HepG2 (cell line): ENCODE data around the gene CD8A. TPM values are rescaled to one million over a fixed set of nuclear protein-coding genes. Genes with fewer than 3 reads are reported as not detected.

Source experiments
- ATAC-seq: fragments of 200-7000 bp; cut with Tn5 transposase; 3 replicates; pipeline ENCODE4 v1.9.1; 2020; ENCODE audit warnings: mild to moderate bottlenecking, moderate library complexity
- BruUV-seq: library from RNA; stranded (reverse); fragments of 400-500 nt; replicated peaks from 2 replicates; lab custom pipeline; 2021; lab: Mats Ljungman, UMichigan
- CTCF ChIA-PET: fragments of 300-600 bp; formaldehyde crosslinking; extraction: SDS; loops from one replicate; lab custom pipeline; 2021; ENCODE audit warnings: low total read pairs, inconsistent platforms, low intra/inter-chr PET ratio; lab: Yijun Ruan, JAX
- POLR2A ChIA-PET: fragments of 350-600 bp; sonication (Branson Sonifier 250); formaldehyde crosslinking; loops from one replicate; lab custom pipeline; 2020; ENCODE audit warnings: antibody characterized with exemption, inconsistent platforms; lab: Yijun Ruan, JAX
- DNase-seq: peaks from one replicate; pipeline ENCODE4 v3.0.0-alpha.2; 2015; ENCODE audit warnings: low spot score
- FAIRE-seq: peaks from 3 replicates; lab custom pipeline; 2011; peaks lifted over from hg19 to GRCh38; lab: Jason Lieb, UNC
- H2AFZ ChIP-seq: one replicate; pipeline ENCODE4 v1.6.1; 2011; ENCODE audit warnings: low read length, inconsistent platforms
- H3K27ac ChIP-seq: fragments of 300-600 bp; 3 replicates; pipeline ENCODE4 v1.8.0; 2011; ENCODE audit warnings: mixed run types, mild to moderate bottlenecking, mixed read lengths, low read length, inconsistent platforms; ENCODE audit not compliant: insufficient read depth; ENCODE audit errors: extremely low read length
- H3K27me3 ChIP-seq, 2 experiments: fragments of 200-600 bp in 1 of 2; 2 replicates in 1 of 2; 3 replicates in 1 of 2; pipeline versions ENCODE4 v1.6.0 to v1.8.0; 2011; ENCODE audit warnings: low read length in 2 of 2, mild to moderate bottlenecking in 2 of 2, moderate library complexity in 2 of 2, inconsistent platforms in 1 of 2; ENCODE audit not compliant: insufficient read depth in 2 of 2, control insufficient read depth in 1 of 2
- H3K36me3 ChIP-seq, 2 experiments: fragments of 200-600 bp in 1 of 2; replicated peaks in 1 of 2; 2 replicates in 1 of 2; 3 replicates in 1 of 2; pipeline versions ENCODE4 v1.5.1 to v1.8.0; 2011; ENCODE audit warnings: low read length in 2 of 2, inconsistent platforms in 1 of 2; ENCODE audit not compliant: insufficient read depth in 2 of 2, control insufficient read depth in 1 of 2
- H3K4me1 ChIP-seq: 2 replicates; pipeline ENCODE4 v1.5.1; 2012; ENCODE audit warnings: low read length, inconsistent platforms; ENCODE audit not compliant: insufficient read depth
- H3K4me2 ChIP-seq: 2 replicates; pipeline ENCODE4 v1.6.0; 2011; ENCODE audit warnings: low read depth, low read length, inconsistent platforms
- H3K4me3 ChIP-seq, 3 experiments: fragments of 200-600 bp in 1 of 3; sonication (generic), shearing (Covaris generic) in 1 of 3; replicated peaks in 1 of 3; 2 replicates each; pipeline ENCODE4 v1.5.1; 2011 to 2016; ENCODE audit warnings: low read length in 3 of 3, inconsistent platforms in 2 of 3, low read depth in 2 of 3, mild to moderate bottlenecking in 2 of 3, control low read depth in 1 of 3, mixed read lengths in 1 of 3; ENCODE audit not compliant: insufficient read depth in 1 of 3
- H3K79me2 ChIP-seq: one replicate; pipeline ENCODE4 v1.6.1; 2011; ENCODE audit warnings: low read length, inconsistent platforms; ENCODE audit not compliant: insufficient read depth
- H3K9ac ChIP-seq: 2 replicates; pipeline ENCODE4 v1.6.0; 2011; ENCODE audit warnings: mild to moderate bottlenecking, low read depth, low read length, inconsistent platforms; ENCODE audit not compliant: insufficient read depth
- H3K9me3 ChIP-seq: 2 replicates; pipeline ENCODE4 v1.5.1; 2012; ENCODE audit warnings: mild to moderate bottlenecking, low read length
- H4K20me1 ChIP-seq: 2 replicates; pipeline ENCODE4 v1.6.0; 2011; ENCODE audit warnings: inconsistent platforms, mild to moderate bottlenecking, low read length, moderate library complexity; ENCODE audit not compliant: insufficient read depth
- HNRNPUL1 ChIP-seq: fragments of 200-400 bp; formaldehyde crosslinking; IDR thresholded peaks from 2 replicates; pipeline ENCODE4 v1.6.1; 2017; ENCODE audit warnings: low read depth, mild to moderate bottlenecking, low read length, moderate library complexity
- IKZF1 ChIP-seq: fragments of 450-650 bp; IDR thresholded peaks from 2 replicates; pipeline ENCODE4 v1.7.1; 2016
- ISL2 ChIP-seq: sonication (generic); formaldehyde crosslinking; IDR thresholded peaks from 2 replicates; pipeline ENCODE4 v1.5.0; 2020; ENCODE audit warnings: missing genetic modification reagents
- NFE2L1 ChIP-seq: sonication (generic); formaldehyde crosslinking; IDR thresholded peaks from 2 replicates; pipeline ENCODE4 v1.4.0; 2020; ENCODE audit warnings: missing genetic modification reagents, mild to moderate bottlenecking, borderline replicate concordance
- NFKB2 ChIP-seq: sonication (generic); formaldehyde crosslinking; IDR thresholded peaks from 2 replicates; pipeline ENCODE4 v1.4.0; 2020; ENCODE audit warnings: missing genetic modification reagents, borderline replicate concordance
- ZC3H13 ChIP-seq: sonication (generic); formaldehyde crosslinking; IDR thresholded peaks from 2 replicates; pipeline ENCODE4 v1.8.1; 2023; ENCODE audit warnings: mild to moderate bottlenecking, missing genetic modification reagents, moderate library complexity
- ZNF720 ChIP-seq: sonication (generic); formaldehyde crosslinking; IDR thresholded peaks from 2 replicates; pipeline ENCODE4 v1.4.0; 2020; ENCODE audit warnings: missing genetic modification reagents
- WGBS: methylation state at CpG from one replicate; pipeline ENCODE4 v1.1.6; 2017; ENCODE audit warnings: low lambda C conversion rate; 5-methylcytosine and 5-hydroxymethylcytosine counted together
- in situ Hi-C: cut with HindIII; loops from 2 replicates; pipeline ENCODE4 v1.10.0; 2017; ENCODE audit warnings: low pct_unique_long_range_greater_than_20kb; ENCODE audit not compliant: extremely low pct_ligation_motif_present
- intact Hi-C: fragments of 100-400 bp; cut with micrococcal nuclease; formaldehyde crosslinking; loops from one replicate; pipeline ENCODE4 v1.10.0; 2022; ENCODE audit not compliant: unreplicated experiment
- polyA plus RNA-seq, 8 experiments: library from polyadenylated mRNA; depleted of rRNA in 3 of 8; stranded (reverse) in 7 of 8; unstranded in 1 of 8; fragments of >200 nt; fragmentation: Illumina TruSeq in 4 of 8; extraction: Trizol in 4 of 8; gene quantifications; 2 replicates each; pipeline versions ENCODE4 v1.2.1 to v1.2.3, GENCODE V29; 2011 to 2016; ENCODE audit warnings: low read depth in 4 of 8, missing spikeins in 1 of 8, mixed read lengths in 1 of 8; ENCODE audit not compliant: insufficient read depth in 1 of 8
- total RNA-seq, 5 experiments: library from RNA; depleted of rRNA; stranded (reverse); fragments of >200 nt; fragmentation: Illumina TruSeq; extraction: Trizol; gene quantifications; 2 replicates each; pipeline ENCODE4 v1.2.3, GENCODE V29; 2016; ENCODE audit warnings: low read depth in 1 of 5
- TF ChIP-seq, protein P1 (sequence below): sonication (generic); formaldehyde crosslinking; IDR thresholded peaks from 2 replicates; pipeline ENCODE4 v1.9.0; 2022; ENCODE audit warnings: missing genetic modification reagents, mild to moderate bottlenecking, borderline replicate concordance
- TF ChIP-seq, protein P2 (sequence below): sonication (generic); formaldehyde crosslinking; IDR thresholded peaks from 2 replicates; pipeline ENCODE4 v1.4.0; 2020; ENCODE audit warnings: missing genetic modification reagents
- TF ChIP-seq, protein P3 (sequence below): sonication (generic); formaldehyde crosslinking; IDR thresholded peaks from 2 replicates; pipeline ENCODE4 v1.8.0; 2022; ENCODE audit warnings: missing genetic modification reagents, mild to moderate bottlenecking, inconsistent platforms, borderline replicate concordance

CD8A gene
- total and polyA plus RNA-seq, 2 of the 13 experiments (the other 11 are each of a cell fraction or from before 2014, with no cell fraction given): 0.09 TPM; not detected in 1

DNA sequence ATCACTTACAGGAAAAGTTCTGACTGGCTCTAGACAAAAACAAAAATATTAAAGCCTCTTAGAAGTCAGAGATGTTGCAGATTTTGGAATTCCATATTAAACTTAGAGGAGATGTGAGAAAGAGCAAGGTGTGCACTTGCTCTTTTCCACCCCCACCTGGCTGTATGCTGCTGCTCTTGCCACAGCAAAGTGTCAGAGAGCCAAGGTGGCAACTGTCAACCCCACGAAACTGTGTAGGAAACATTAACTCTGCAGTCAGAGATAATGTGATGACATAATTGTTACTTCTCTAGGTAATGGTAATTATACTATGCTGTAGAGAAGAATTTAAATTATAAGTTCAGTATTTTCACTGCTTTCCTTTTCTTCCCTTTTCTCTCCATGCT is 25.4 kb downstream of the CD8A start:
- CTCF ChIA-PET: no interaction called here

More for the DNA sequence above, 25.4 kb downstream of the CD8A start:
- H3K36me3 ChIP-seq: peaks cover 20 to 56% of the 10 kb centered on the region in 2 experiments
- peaks cover 6% of the 10 kb centered on the region; the same call in 1 of the 2 replicates for H4K20me1 ChIP-seq
- H3K27ac ChIP-seq: no peak overlapping the region
- peaks cover 5% of the 10 kb centered on the region for H3K79me2 ChIP-seq
- no peaks in the 10 kb centered on the region for H3K27me3 ChIP-seq
- BruUV-seq: no TSS peak
- H3K9me3 ChIP-seq: no peaks in the 10 kb centered on the region
- WGBS: 53% methylated on average over 1 of the region's 1 CpG
- no peaks in the 10 kb centered on the region for H3K4me1 ChIP-seq
- H3K4me2 ChIP-seq: no peak overlapping the region
- in situ Hi-C loops: no loop called here
- ATAC-seq (no peak), FAIRE-seq (no peak), DNase-seq (no peak)
- H3K9ac ChIP-seq: no peak overlapping the region
- no peak overlapping the region for H3K4me3 ChIP-seq
- POLR2A ChIA-PET: no interaction called here
- intact Hi-C loops: no loop called here
- H2AFZ ChIP-seq: no peak overlapping the region
- TF ChIP-seq NFE2L1 (no peak), HNRNPUL1 (no peak), ZNF720 (CRISPR knock-in tag) (no peak), NFKB2 (CRISPR knock-in tag) (no peak), ISL2 (CRISPR knock-in tag) (no peak), IKZF1 (no peak), ZC3H13 (no peak)
- TF ChIP-seq, protein P1, sequence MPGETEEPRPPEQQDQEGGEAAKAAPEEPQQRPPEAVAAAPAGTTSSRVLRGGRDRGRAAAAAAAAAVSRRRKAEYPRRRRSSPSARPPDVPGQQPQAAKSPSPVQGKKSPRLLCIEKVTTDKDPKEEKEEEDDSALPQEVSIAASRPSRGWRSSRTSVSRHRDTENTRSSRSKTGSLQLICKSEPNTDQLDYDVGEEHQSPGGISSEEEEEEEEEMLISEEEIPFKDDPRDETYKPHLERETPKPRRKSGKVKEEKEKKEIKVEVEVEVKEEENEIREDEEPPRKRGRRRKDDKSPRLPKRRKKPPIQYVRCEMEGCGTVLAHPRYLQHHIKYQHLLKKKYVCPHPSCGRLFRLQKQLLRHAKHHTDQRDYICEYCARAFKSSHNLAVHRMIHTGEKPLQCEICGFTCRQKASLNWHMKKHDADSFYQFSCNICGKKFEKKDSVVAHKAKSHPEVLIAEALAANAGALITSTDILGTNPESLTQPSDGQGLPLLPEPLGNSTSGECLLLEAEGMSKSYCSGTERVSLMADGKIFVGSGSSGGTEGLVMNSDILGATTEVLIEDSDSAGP (CRISPR knock-in tag): no peak
- TF ChIP-seq, protein P2, sequence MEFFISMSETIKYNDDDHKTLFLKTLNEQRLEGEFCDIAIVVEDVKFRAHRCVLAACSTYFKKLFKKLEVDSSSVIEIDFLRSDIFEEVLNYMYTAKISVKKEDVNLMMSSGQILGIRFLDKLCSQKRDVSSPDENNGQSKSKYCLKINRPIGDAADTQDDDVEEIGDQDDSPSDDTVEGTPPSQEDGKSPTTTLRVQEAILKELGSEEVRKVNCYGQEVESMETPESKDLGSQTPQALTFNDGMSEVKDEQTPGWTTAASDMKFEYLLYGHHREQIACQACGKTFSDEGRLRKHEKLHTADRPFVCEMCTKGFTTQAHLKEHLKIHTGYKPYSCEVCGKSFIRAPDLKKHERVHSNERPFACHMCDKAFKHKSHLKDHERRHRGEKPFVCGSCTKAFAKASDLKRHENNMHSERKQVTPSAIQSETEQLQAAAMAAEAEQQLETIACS (CRISPR knock-in tag): no peak
- TF ChIP-seq, protein P3, sequence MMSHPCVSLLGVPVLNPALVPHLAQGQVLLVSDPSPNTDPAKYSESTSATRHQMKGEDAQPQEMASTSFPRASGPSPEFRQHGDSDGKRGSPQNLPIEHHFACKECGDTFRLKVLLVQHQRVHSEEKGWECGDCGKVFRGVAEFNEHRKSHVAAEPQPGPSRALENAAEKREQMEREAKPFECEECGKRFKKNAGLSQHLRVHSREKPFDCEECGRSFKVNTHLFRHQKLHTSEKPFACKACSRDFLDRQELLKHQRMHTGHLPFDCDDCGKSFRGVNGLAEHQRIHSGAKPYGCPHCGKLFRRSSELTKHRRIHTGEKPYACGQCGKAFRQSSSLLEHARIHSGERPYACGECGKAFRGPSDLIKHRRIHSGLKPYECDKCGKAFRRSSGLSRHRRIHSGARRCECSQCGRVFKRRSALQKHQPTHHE (CRISPR knock-in tag): no peak
